TTC549 (cell line): ENCODE data around the gene FLVCR2.

Experiments used
- FAIRE-seq: peaks from 2 replicates; lab custom pipeline; 2012; peaks lifted over from hg19 to GRCh38; lab: Jason Lieb, UNC

Gene FLVCR2

GRCh38 chr14:75578102-75578785 is at the start of gene FLVCR2:
TSS of gene FLVCR2 (plus strand) at chr14:75578620. CDS start at chr14:75578973, 353 bp downstream.
- FAIRE-seq, result no peak

- no peak for FAIRE-seq
These were observed 47.2 kb upstream of the FLVCR2 start for GRCh38 chr14:75531256-75531655.

- no peak for FAIRE-seq
These were observed 46.6 kb upstream of the FLVCR2 start for GRCh38 chr14:75531660-75532317.

DNA sequence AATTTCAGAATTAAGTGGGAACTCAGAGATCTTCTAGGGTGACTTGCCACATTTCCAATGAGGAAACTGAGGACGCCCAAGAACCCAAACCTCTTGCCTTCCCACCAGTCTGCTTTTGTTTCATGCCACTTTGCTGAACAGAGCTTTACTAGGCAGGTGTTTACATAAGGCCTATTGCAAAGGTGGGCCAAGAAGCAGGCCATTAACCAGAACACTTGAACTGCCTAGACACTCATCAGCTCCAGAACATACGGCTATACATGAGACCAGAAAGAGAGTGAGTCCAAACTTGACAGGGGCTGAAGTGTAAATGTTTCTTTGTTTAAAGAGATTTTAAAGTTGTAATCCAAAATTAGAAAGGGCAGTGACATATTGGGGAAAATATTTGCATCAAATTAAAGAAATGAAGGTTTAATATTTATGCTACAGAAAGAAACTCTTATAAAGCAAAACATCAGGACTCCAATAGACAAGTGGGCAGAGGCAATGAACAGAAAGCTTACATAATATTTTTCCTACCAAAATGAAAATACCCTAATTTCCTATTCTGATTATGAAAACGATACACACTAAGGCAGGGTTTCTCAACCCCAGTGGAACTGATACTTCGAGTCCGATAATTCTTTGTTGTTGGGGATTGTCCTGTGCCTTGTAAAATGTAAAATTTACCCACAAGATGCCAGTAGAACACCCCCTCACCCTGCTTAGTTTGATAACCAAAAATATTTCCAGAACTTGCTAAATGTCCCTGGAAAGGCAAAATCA is 44.4 kb upstream of the FLVCR2 start:
- FAIRE-seq, result no peak

- FAIRE-seq, result no peak
These were observed 43.1 kb upstream of the FLVCR2 start for GRCh38 chr14:75535164-75535898.

GRCh38 chr14:75537071-75537470 is 41.3 kb upstream of the FLVCR2 start:
- FAIRE-seq, result no peak

DNA sequence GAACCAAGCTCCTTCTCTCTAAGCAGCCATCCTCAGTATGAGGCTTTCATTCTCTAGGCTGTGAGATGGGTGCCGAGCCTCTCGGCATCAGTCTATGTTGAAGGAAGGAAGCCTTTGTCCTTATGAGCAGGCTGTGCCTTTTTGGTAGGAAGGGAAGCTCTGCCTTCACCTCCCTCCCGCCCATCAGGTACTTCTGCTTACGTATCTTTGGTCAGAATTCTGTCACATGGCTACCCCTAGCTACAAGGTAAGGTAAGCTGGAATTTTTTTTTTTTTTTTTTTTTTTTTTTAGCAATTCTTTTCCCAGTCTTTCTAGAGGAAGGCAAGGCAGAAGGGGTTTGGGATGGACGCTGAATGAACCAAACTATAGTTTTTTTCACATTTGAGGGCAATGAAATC is 39.3 kb upstream of the FLVCR2 start:
- no peak for FAIRE-seq

DNA sequence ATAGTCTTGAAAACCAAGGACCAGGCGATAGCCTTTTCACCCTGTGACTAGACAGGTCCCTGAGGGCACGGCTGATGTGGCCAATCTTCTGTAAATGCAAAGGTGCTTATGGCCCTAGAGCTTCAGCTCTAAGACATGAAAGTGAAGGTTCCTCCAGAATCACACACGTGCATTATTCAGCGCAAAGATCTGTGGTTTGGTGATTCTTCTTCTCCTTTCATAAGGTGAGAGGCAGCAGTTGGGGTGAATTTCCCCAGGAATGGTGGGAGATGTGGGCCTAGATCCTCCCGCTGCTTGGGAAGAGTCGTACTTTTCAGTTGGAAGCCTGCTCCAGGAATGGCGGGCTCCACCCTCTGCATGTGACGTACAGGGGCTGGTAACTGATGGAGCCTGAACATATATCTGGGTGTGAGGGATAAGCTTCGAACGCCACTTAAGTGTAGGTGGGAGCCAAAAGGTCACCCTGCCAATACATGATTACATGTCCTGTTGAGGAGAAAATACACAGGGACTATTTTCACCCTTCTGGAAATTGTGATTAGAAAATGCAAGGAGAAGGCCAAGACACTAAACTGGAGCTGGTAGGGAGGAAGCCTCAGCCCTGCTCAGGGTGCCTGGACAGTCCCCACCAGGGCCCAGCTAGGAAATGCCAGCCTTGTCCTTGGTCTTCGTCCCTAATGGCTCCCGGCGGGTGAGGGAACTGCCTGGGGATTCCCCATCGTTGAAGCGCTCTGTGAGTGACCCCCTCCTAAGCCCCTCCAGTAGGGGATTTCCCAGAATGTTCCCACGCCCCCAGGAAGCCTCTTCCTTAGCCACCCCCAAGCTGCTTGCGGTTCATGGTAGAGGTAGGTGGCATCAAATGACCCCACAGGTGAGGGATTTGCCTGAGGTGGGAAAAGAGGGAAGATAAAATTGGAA is 38.6 kb upstream of the FLVCR2 start:
- no peak for FAIRE-seq

- FAIRE-seq, result no peak
These were observed 38.0 kb upstream of the FLVCR2 start for GRCh38 chr14:75540479-75540851.

- no peak for FAIRE-seq
These were observed 35.8 kb upstream of the FLVCR2 start for GRCh38 chr14:75542588-75543091.

- FAIRE-seq, result no peak
These were observed 35.2 kb upstream of the FLVCR2 start for GRCh38 chr14:75543253-75543652.

GRCh38 chr14:75543786-75544185 is 34.6 kb upstream of the FLVCR2 start:
- FAIRE-seq, result no peak

- FAIRE-seq, result no peak
These were observed 32.5 kb upstream of the FLVCR2 start for GRCh38 chr14:75545907-75546306.

DNA sequence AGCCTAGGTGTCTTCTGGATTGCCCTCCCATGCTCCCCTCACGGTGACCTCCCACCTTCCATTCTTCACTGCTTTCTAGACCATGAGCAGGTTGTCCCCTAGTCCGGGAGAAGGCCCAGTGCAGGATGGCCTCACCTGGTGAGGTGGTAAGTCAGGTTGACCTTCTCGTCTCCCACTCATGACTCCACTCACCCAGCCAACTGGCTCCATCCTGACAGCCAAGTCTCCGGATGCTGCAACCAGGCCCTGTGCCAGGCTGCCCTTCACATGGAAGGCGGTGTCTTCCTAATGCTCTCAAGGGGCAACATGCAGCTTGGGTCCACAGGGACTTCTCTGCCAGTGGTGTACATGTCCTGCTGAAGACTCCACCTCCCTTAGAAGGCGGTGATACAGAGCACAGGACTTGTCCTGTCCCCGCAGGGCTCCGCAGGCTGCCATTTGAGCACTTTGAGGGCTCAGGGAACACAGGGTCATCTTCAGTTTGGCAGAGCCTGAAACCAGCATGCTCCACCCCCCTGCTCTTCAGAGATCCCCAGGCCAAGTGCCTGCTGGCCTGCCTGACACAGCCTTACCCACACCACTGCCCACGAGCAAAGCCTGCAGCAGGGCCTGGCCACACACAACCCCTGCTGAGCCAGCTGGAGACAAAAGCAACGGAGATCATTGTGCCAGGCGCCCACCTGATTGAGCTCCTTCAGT is 30.7 kb upstream of the FLVCR2 start:
- FAIRE-seq, result no peak

DNA sequence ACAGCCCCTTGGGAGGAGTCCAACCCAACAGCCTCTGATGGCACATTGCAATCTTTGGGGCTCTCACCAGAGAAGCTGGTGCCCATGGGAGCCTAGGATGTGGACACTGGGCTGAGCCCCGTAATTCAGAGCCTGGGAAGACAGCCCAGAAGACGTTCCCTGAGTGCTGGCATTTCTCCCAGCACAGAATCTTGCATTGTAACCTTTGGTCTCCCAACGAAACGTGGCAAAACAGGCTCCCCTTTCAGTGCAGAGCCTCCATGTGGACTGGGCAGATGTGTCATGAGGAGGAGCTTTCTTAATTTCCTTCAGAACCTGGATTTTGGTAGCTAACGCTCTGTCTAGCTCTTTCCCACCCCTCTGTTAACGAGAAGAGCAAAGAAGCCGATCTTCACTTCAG is 29.9 kb upstream of the FLVCR2 start:
- FAIRE-seq, result no peak

- no peak for FAIRE-seq
These were observed 29.3 kb upstream of the FLVCR2 start for GRCh38 chr14:75549169-75549568.

GRCh38 chr14:75551021-75551420 is 27.4 kb upstream of the FLVCR2 start:
- FAIRE-seq, result no peak

DNA sequence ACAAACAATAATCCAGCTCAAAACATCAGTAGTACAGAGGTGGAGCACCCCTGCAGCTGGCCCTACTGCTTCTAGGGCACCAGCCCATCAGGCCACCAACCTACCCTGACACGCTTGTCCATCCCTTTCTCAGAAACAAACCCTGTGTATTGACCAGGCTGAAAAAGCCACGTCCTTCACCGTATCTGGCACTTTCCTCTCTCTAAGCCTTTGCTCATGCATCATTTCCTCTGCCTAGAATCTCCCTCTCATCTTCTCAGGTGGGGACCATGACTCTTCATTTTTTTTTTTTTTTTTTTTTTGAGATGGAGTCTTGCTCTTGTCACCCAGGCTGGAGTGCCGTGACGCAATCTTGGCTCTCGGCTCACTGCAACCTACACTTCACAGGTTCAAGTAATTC is 25.3 kb upstream of the FLVCR2 start:
- FAIRE-seq, result no peak

DNA sequence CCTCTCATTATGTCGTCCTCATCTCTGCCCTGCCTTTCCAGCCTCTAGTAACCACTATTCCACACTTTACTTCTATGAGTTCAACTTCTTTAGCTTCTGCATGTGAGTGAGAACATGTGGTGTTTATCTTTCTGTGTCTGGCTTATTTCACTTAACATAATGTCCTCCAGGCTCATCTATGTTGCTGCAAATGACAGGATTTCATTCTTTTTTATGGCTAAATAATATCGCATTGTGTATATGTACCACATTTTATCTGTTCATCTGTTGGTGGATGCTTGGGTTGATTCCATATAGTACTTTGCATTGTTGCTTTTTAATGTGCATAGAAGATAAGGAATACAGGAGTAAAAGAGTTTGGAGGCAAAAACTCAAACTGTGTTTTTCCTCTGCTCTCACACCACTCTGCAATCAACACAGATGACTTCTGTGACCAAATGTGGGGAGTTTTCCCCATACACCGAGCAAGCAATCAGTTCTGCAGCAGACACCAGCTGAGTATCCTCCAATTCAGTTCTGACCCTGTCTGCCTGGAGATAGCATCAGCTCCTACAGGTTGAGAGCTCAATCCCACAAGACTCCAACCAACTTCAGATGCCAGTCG is 24.6 kb upstream of the FLVCR2 start:
- no peak for FAIRE-seq

DNA sequence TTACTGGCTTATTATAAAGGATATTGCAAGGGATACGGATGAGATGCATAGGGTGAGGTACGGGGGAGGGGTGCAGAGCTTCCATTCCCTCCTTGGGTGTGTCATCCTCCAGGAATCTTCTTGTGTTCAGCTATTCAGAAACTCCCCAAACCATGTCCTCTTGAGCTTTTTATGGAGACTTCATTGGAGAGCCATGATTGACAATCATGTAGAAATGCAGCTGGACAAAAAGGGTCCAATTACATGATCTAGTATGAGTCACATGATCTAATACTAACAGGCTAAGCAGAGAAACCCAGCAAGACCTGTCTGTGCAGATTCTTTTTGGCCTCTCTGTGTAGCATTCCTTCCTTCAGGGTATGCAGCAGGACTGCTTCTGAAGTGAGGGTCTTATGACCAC is 23.9 kb upstream of the FLVCR2 start:
- no peak for FAIRE-seq
